Stimulated activated naive CD8-positive, alpha-beta T cell treated with anti-CD3 and anti-CD28 coated beads, Interleukin-15, Interleukin-2, amounts not matched to agents 100 U/mL and 50 U/mL, for 24 hours (primary cell): ENCODE results near the gene ZNF343.

Experiments
- ATAC-seq: fragments of 150-1000 bp; cut with Tn5 transposase; one replicate; pipeline ENCODE4 v1.10.0; 2021
- DNase-seq: peaks from one replicate; pipeline ENCODE4 v3.0.0; 2021

ZNF343 gene

DNA sequence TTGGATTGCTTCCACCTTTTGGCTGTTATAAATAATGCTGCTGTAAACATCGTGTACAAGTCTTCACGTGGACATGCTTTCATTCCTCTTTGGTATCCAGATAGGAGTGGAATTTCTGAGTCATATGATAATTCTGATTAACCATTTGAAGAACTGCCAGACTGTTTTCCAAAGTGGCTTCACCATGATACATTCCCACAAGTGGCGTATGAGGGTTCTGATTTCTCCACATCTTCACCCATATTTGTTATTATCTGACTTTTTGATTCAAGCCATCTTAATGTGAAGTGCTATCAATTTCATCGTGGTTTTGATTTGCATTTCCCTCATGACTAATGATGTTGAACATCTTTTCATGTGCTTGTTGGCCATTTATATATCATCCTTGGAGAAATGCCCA, 35.2 kb downstream of the ZNF343 start:
- DNase-seq (no peak), ATAC-seq (no peak)

DNA sequence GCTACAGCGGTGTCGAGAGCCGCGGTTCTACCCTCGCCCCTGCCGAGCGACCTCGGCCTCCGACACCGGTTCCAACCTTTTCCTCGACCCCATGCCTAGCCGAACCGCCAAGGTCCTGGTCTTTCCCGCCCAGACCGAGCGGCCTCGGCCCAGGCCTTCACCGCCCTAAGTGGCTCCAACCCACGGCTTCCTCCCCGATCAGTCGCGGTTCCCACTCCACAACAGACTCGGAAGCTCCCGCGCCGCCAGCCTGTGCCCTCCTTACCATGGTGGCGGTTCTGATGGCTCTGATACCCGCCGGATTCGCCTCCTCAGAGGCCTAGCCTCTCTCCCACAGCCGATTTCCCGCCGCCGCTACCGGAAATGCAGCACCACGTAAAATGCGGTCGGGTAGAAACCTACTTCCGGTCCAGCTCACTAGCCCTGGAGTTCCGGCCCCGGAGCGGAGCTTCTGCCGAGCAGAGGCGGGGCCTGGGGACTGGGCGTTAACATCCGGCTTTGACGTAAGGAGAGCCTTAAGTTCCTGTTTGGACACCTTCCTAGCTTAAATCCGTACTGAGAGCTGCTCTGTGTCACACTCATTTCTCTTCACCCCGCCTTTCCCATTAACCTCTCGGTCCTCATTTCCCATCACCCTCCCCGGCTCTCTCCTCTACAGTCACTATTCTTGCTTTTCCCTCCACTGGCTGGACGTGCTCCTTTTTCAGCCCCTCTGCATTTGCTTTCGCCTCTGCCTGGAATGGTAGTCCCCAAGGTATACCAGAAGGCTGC, 38.1 kb downstream of the ZNF343 start, which contains the start of gene SNRPB:
Gene SNRPB, minus strand, starts transcription at position 367 of the 771 bp plus-strand sequence. Its CDS starts 99 bp downstream, at position 268.
- peak; percentile 97 for ATAC-seq
- peak; percentile 95 for DNase-seq

DNA sequence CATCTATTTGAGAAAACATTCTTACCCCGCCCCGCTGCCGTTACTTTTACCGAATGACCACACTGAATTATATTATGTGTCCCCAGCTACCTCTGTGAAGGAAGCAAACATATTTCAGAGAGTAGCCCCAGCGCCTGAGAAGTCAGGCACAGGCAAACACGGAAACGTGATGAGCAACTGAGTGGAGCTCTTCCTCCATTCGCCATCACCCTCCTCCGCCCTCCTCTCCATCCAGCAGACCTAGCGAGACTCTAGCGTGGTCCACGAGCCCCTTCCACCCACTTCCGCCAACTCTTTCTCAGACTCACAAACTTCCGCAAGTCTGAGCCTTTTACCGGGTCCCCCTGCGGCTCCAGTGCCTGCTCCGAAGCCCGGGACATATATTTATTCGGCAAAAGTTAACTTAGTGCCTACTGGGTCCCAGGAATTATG, 38.7 kb downstream of the ZNF343 start:
- ATAC-seq = peak; percentile 50
- peak; percentile 64 for DNase-seq

DNA sequence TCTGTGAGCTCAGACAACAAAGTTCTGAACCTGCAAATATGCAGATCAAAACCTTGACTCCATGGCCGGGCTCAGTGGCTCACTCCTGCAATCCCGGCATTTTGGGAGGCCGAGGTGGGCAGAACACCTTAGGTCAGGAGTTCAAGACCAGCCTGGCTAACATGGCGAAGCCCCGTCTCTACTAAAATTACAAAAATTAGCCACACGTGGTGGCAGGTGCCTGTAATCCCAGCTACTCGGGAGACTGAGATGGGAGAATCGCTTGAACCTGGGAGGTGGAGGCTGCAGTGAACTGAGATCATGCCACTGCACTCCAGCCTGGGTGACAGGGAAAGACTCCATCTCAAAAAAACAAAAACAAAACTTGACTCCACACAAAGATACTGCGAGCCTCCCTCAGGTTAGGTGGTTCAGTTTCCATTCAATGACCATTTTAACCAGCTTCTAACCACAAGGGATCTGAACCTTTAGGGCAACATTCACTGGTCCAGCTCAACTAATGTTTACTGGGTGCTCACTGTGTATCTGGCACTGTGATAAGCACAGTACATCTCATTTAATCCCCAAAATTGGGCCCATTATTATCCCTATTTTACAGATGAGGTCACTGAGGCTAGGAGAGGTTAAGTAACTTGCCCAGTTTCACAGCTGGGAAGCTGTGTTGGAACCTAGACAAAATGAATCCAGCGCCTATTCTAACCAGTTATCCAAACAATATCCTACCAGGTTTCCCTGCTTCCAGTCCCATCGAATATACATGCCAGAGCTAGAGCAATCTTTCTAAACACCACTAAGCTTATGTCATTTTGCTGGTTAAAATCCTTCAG, 39.9 kb downstream of the ZNF343 start:
- ATAC-seq (no peak), DNase-seq (no peak)

DNA sequence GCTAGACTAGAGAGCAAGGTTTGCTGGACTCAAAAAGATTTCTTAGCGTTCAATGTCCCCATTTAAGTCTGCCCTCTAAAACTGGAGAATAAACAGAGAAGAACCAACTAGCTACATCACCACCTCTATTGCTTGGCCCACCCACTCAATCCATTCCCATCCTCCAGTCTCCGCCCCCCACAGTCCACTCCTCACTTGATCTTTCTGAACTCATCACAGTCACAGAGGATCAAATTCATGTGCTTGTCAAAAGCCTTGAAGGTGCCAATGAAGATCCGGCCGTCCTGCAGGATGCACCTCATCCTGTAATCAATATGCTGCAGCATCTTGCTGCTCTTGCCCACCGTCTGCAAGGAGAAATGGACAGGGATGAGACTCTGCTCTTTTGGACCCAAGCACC, 41.3 kb downstream of the ZNF343 start:
- DNase-seq = no peak

DNA sequence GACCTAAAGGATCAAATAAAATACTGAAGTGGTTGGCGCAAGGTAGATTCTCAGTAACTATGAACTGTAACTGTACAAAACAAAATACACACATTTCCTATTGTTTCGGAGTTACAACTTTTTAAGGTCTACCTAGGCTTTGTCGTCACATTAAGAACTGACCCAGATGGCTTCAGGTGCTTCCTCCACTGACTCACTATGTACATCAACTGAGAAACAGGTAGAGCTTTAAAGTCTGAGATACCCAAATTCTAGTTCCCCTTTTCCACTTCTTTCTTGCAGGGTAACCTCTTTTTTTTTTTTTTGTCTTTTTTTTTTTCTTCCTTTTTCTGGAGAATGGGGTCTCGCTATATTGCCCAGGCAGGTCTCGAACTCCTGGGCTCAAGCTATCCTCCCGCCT, 43.6 kb downstream of the ZNF343 start:
- ATAC-seq (no peak), DNase-seq (no peak)

More for the DNA sequence above, 41.3 kb downstream of the ZNF343 start:
- ATAC-seq = no peak

DNA sequence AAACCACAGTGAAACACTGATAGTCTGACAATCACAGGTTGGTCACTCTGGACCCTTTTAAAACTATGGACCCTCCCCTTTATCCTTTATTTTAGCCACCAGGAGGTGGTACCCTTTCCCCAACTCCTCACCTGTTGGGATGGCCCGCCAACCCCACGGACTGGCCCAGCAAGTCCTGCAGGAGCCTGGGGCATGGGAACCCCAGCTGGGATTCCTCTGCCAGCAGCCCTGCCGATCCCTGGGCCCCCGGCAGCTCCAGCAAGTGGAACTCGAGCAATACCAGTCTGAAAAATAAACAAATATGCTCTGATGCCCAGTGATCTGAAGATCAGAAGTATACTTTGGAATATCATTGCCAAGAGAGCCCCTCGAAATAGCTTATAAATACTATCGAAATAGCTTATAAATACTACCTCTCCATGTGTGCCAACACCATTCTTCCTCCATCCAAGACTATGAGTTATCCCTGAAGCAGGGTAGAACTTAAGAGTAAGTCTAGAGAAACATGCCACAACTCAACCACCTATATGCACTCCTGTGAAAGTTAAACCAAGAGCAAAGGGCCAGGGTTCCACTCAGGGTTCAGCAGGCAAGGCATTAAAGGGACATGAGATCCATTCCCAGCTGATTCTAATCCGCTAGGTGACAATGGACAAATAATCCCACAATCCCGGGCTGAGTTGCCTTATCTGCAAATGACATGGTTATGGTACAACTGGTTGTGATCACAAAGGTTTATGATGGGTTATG, 44.9 kb downstream of the ZNF343 start:
- ATAC-seq (no peak), DNase-seq (no peak)

DNA sequence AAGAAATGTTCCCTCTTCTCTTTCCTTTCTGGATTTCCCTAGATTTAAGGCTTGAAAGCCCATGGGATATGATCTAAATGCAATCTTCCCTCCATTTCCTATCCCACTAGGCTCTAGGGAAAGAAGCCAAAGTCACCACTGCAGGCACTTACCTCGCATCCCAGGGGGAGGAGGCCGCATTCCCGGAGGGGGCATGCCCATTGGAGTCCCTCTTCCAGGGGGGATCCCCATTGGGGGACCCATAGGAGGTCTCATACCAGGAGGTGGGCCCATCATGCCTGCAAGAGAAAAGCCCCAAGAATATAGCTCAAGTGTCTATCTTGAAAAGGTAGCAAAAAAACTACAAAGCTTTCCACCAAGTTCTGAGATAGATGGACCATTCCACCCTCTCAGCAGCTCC, 46.2 kb downstream of the ZNF343 start:
- ATAC-seq (no peak), DNase-seq (no peak)

DNA sequence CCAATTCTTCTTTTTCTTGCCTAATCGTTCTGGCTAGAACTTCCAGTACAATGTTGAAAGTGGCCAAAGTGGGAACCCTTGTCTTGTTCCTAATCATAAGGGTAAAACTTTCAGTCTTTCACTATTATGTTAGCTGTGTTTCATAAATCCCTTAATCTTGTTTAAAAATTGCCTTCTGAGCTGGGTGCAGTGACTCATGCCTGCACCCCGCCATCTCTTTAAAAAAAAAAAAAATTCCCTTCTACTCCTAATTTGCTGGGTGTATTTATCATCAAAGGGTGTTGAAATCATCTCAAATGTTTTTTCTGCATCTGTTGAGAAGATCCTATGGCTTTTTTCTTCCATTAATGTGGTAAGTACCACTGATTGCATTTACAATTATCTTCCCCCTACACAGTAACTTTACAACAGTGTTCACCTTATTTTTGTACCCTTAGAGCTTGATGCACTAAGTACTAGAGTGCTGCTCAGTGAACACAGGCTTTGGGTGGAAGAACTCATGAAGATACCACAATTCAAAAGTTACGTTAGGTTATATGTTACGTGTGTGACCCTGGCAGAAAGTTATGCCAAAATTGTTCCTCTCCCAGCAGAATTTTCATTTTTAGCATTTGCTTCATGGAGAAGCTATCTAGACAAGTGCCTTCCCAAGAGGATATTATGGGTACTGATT, 47.8 kb downstream of the ZNF343 start:
- DNase-seq (no peak), ATAC-seq (no peak)

DNA sequence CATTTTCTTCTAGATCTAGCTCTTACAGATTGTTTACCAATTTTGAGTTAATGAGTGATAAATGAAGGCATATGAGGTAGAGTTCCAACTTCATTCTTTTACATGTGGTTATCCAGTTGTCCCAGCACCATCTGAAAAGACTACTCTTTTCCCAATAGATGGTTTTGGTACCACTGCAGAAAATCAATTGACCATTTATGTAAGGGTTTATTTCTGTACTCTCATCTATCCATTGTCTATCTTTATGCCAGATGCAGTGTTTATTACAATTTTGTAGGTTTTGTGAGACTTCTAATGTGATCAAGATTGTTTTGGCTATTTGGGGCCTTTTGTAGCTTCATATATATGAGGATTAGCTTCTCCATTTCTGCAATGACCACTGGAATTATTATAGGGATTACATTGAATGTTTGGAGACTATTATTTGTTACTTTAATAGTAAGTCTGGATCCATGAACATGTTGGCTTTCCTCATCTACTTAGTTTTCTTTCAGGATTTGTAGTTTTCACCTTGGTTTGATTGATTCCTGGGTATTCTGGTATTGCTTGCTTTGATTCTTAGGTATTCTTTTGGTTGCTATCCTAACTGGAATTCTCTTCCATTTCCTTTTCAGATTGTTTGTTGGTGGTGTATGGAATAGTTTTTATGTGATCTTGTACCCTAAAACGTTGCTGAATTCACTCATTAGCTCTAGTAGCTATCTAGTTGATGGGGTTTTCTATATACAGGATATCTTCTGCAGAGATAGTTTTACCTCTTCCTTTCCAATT, 48.5 kb downstream of the ZNF343 start:
- DNase-seq = no peak
- no peak for ATAC-seq

DNA sequence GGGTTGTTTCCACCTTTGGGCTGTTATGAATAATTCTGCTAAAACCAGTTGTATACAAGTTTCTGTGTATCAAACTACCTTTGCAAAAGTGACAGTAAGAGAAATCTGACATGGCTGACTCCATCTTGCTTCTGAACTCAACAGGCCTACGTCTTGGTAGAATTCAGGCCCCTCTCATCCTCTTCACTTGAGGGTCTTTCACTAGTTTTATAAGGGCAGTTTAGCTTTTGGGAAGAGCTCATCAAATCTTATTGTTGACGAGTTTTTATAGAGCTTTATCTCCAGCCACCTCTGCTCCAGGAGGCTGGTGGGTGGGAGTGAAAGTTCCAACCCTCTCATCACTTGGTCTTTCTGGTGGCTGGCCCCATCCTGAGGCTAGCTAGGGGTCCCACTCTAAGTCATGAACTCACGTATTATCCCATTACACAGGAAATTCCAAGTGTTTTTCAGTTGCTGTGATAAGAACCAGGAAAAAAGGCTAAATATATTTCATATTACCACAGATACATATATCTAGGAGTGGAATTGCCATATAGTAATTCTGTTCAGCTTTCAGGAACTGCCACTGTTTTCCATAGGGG, 49.7 kb downstream of the ZNF343 start:
- DNase-seq (no peak), ATAC-seq (no peak)

DNA sequence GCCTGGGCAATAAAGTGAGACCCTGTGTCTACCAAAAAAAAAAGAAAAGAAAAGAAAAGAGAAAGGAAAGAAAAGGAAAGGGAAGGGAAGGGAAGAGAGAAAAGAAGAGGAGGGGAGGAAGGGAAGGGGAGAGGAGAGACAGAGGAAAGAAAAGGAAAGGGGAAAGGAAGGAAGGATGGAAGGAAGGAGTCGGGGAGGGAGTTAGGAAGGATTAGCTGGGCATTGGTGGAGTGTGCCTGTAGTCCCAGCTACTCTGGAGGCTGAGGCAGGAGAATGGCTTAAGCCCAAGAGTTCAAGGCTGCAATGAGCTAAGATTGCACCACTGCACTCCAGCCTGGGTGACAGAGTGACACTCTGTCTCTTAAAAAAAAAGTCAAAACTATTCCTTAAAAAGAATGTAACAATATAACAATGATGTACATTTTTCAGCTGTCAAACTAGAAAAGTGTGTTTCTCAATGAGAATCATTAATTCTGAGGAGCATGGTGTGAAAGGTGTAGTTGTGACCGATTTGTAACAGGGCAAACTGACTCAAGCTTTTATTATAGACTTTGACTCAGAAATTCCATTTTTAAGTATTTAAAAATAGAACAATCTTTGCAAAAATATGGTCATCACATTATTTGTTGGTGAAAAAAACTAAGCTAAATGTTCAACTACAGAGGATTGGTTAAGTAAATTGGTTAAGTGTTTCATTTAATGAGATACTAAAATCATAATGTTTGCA, 52.8 kb downstream of the ZNF343 start:
- DNase-seq = no peak
- ATAC-seq = no peak

DNA sequence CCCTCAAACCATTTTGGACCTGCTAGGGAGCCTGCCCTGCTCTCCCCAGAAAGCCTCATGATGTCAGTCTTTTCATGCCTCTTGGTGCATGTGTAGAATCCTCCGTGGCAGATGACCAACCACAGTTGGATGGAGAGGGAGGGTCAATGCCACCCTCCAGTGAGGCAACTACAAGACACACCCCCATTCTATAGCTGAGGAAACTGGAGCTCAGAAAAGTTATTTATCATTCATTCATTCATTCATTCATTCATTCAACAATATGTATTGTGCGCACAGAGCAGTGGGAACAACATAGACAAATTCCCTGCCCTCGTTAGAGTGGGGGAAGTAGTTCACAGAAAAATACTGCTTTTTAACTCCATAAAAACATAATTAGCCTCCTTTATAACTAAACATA, 54.9 kb downstream of the ZNF343 start:
- ATAC-seq = no peak
- DNase-seq = no peak

DNA sequence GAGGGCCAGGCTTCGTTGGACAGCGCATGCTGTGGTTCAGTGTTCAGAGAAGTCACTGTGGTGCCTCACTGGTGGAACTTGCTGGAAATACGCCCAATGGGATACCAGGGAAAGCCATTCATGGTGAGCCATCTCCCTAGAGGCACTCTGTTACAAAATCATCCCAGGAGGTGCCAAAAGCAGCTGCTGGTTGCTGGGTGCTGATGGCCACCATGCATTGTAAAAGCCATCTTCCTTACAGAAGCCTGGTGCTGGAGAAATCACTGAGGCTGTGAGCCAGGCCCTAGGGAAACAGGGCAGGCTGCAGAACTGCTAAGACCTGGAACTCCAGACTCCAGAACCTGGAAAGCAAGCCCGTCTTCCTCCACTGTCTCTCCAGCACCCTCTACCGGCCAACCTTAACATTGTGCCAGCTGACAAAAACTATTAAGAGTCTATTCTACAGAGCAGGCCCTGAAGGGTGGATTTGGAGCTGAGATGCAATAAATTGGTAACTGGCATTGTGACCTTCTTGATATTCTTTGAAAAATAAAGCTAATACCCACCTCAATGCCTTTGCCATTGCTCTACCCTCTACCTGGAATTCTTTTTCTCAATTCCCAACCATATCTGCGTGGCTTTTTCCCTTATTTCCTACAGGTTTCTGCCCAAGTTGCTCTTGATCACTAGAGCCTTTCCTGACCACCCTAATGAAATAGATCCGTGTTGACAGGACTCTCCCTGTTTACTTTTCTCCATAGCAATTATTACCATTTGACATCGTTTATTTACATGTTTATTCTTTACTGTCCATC, 56.6 kb downstream of the ZNF343 start:
- ATAC-seq = peak; percentile 56

DNA sequence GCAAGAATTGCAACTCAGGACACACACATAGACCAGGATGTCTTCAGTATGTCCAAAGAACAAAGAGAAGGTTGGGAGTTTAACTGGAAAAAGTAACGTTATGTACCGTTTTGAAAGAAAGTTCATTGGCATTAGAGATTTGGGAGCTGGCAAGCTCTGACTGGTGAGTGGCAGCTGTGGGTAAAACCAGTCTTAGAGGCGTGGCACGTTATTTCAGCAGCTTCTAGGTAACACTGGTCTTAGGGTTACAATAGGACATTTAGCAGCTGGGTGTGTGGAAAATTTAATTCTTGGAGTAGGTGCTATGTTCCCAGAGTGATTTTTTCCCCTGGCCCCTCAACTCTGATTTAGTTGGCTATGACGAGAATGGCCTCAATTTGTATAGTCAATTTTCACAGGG, 57.3 kb downstream of the ZNF343 start:
- ATAC-seq = no peak
- DNase-seq = no peak

More for the DNA sequence above, 56.6 kb downstream of the ZNF343 start:
- DNase-seq = peak; percentile 80

DNA sequence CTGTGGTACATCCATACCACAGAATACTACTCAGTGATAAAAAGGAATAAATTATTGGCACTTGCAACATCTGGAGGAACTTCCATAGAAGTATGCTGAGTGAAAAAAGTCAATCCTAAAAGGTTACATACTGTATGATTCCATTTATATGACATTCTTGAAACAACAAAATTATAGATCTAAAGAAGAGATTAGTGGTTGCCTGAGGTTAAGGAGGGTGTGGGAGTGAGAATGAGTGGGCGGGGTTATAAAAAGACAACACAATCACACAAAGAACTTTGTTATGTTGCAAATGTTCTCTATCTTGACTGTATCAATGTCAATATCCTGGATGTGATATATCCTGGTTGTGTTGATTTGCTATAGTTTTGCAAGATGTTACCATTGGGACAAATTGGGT, 59.3 kb downstream of the ZNF343 start:
- no peak for DNase-seq

DNA sequence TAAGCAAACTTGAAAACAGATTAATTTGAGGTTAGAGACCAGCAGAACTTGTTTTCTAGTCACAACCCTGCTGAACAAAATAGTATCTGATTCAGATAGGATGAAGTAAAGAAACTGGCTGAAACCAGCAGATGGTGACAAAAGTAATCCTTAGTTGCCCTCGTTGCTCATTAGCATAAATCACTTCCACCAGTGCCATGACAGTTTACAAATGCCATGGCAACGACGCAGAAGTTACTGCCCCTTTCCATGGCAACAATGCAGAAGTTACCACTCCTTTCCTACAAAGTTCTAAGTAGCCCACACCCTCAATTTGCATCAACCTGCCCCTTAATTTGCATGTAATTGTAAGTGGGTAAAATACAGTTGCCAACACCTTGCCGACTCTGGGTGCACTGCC, 61.9 kb downstream of the ZNF343 start:
- DNase-seq = no peak
- ATAC-seq = no peak

More for the DNA sequence above, 59.3 kb downstream of the ZNF343 start:
- no peak for ATAC-seq
